Panc1 (cell line): Measurements from ENCODE around the gene PATJ. TPM values are rescaled to one million over a fixed set of nuclear protein-coding genes. Genes with fewer than 3 reads are reported as not detected.
"Not testable (repeated sequence)": the region's sequence is repeated elsewhere in the genome, so short reads cannot be mapped to it uniquely, and the experiment has no call there.

ENCODE experiments used
- ATAC-seq: fragments of 200-7000 bp; cut with Tn5 transposase; 2 replicates; pipeline ENCODE4 v1.9.1; 2020; ENCODE audit warnings: mild to moderate bottlenecking, moderate library complexity
- BruUV-seq: library from RNA; stranded (reverse); fragments of 400-500 nt; replicated peaks from 2 replicates; lab custom pipeline; 2021; lab: Mats Ljungman, UMichigan
- CTCF ChIA-PET: fragments of 300-600 bp; sonication (Branson Sonifier 250); formaldehyde crosslinking; loops from one replicate; lab custom pipeline; 2022; ENCODE audit warnings: antibody characterized with exemption; lab: Charles Lee
- POLR2A ChIA-PET: fragments of 300-600 bp; sonication (Branson Sonifier 250); formaldehyde crosslinking; loops from one replicate; lab custom pipeline; 2022; ENCODE audit warnings: antibody characterized with exemption; lab: Charles Lee
- DNase-seq: peaks from one replicate; pipeline ENCODE4 v3.0.0-alpha.2; 2010; ENCODE audit warnings: low read depth, low spot score
- H3K27ac ChIP-seq: 2 replicates; pipeline ENCODE4 v1.5.1; 2011; ENCODE audit warnings: mild to moderate bottlenecking, low read length, inconsistent platforms
- H3K27me3 ChIP-seq: fragments of 200-500 bp; sonication (Bioruptor generic); 2 replicates; pipeline ENCODE4 v1.6.0; 2014; ENCODE audit warnings: low read length, inconsistent platforms; ENCODE audit not compliant: control insufficient read depth, insufficient read depth
- H3K36me3 ChIP-seq: fragments of 200-500 bp; sonication (Bioruptor generic); 2 replicates; pipeline ENCODE4 v1.5.1; 2014; ENCODE audit warnings: inconsistent platforms, mild to moderate bottlenecking, low read length, moderate library complexity; ENCODE audit not compliant: control insufficient read depth, insufficient read depth
- H3K4me1 ChIP-seq: 2 replicates; pipeline ENCODE4 v1.5.1; 2011; ENCODE audit warnings: inconsistent platforms, mild to moderate bottlenecking, low read length, moderate library complexity; ENCODE audit not compliant: control insufficient read depth, insufficient read depth
- H3K4me3 ChIP-seq, 2 experiments: 2 replicates each; pipeline ENCODE4 v1.5.1; 2011 to 2012; ENCODE audit warnings: low read depth in 2 of 2, low read length in 2 of 2, mild to moderate bottlenecking in 2 of 2, inconsistent platforms in 1 of 2, moderate library complexity in 1 of 2
- H3K9me3 ChIP-seq: fragments of 200-500 bp; sonication (Bioruptor generic); 2 replicates; pipeline ENCODE4 v1.5.1; 2014; ENCODE audit warnings: low read depth, mild to moderate bottlenecking, inconsistent platforms, low read length, moderate library complexity; ENCODE audit not compliant: control insufficient read depth, insufficient read depth
- POLR2AphosphoS5 ChIP-seq: IDR thresholded peaks from 2 replicates; pipeline ENCODE4 v1.6.1; 2012; ENCODE audit warnings: mild to moderate bottlenecking, low read depth, low read length, moderate library complexity
- SIN3A ChIP-seq: IDR thresholded peaks from 2 replicates; pipeline ENCODE4 v1.6.1; 2012; ENCODE audit warnings: low read depth, mild to moderate bottlenecking, low read length, moderate library complexity, borderline replicate concordance; ENCODE audit not compliant: insufficient read depth
- TCF7L2 ChIP-seq: IDR thresholded peaks from 2 replicates; pipeline ENCODE4 v1.6.1; 2011; ENCODE audit warnings: mild to moderate bottlenecking, low read depth, low read length, inconsistent platforms
- in situ Hi-C: cut with HindIII; loops from 2 replicates; pipeline ENCODE4 v1.10.0; 2016; ENCODE audit warnings: low sequenced_read_pairs, low pct_unique_long_range_greater_than_20kb
- intact Hi-C: fragments of 100-400 bp; cut with micrococcal nuclease; formaldehyde crosslinking; loops from one replicate; pipeline ENCODE4 v1.10.0; 2022; ENCODE audit not compliant: unreplicated experiment
- total RNA-seq: library from RNA; stranded (reverse); gene quantifications from one replicate; pipeline ENCODE4 v1.2.1, GENCODE V29; 2021; ENCODE audit not compliant: unreplicated experiment
- TF ChIP-seq, protein P1 (sequence below): fragments of 450-650 bp; IDR thresholded peaks from 2 replicates; pipeline ENCODE4 v1.5.1; 2017; ENCODE audit warnings: mild to moderate bottlenecking
- TF ChIP-seq, protein P2 (sequence below), 2 experiments: IDR thresholded peaks; 2 replicates each; pipeline ENCODE4 v1.6.1; 2011 to 2012; ENCODE audit warnings: low read depth in 2 of 2, control low read depth in 1 of 2, low read length in 1 of 2, mild to moderate bottlenecking in 1 of 2, moderate library complexity in 1 of 2; ENCODE audit not compliant: insufficient read depth in 1 of 2

PATJ gene
- total RNA-seq, 1 experiment from 2014 or later, result 36.2 TPM

DNA sequence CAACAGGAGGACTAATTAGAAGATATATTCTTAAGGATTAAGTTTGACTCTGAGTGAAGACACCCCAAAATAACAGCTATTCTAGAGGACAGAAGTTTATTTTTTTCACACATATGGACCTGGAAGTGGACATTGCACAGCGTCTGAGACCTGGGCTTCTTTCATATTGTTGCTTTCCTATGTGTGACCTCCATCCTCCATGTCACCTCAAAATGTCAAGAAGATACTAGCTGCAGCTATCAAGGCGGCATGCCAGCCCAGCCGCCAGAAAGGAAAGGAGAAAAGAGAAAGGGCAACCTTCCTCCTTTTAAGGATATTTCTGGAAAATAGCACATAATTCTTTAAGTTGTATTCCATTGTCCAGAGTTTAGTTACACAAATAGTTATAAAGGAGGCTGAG, 220.4 kb downstream of the PATJ start:
- DNase-seq, result no peak
- no TSS peak for BruUV-seq
- TF ChIP-seq SIN3A (no peak), POLR2AphosphoS5 (no peak), TCF7L2 (no peak)
- TF ChIP-seq, protein P1, sequence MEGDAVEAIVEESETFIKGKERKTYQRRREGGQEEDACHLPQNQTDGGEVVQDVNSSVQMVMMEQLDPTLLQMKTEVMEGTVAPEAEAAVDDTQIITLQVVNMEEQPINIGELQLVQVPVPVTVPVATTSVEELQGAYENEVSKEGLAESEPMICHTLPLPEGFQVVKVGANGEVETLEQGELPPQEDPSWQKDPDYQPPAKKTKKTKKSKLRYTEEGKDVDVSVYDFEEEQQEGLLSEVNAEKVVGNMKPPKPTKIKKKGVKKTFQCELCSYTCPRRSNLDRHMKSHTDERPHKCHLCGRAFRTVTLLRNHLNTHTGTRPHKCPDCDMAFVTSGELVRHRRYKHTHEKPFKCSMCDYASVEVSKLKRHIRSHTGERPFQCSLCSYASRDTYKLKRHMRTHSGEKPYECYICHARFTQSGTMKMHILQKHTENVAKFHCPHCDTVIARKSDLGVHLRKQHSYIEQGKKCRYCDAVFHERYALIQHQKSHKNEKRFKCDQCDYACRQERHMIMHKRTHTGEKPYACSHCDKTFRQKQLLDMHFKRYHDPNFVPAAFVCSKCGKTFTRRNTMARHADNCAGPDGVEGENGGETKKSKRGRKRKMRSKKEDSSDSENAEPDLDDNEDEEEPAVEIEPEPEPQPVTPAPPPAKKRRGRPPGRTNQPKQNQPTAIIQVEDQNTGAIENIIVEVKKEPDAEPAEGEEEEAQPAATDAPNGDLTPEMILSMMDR, result no peak
- TF ChIP-seq, protein P2, sequence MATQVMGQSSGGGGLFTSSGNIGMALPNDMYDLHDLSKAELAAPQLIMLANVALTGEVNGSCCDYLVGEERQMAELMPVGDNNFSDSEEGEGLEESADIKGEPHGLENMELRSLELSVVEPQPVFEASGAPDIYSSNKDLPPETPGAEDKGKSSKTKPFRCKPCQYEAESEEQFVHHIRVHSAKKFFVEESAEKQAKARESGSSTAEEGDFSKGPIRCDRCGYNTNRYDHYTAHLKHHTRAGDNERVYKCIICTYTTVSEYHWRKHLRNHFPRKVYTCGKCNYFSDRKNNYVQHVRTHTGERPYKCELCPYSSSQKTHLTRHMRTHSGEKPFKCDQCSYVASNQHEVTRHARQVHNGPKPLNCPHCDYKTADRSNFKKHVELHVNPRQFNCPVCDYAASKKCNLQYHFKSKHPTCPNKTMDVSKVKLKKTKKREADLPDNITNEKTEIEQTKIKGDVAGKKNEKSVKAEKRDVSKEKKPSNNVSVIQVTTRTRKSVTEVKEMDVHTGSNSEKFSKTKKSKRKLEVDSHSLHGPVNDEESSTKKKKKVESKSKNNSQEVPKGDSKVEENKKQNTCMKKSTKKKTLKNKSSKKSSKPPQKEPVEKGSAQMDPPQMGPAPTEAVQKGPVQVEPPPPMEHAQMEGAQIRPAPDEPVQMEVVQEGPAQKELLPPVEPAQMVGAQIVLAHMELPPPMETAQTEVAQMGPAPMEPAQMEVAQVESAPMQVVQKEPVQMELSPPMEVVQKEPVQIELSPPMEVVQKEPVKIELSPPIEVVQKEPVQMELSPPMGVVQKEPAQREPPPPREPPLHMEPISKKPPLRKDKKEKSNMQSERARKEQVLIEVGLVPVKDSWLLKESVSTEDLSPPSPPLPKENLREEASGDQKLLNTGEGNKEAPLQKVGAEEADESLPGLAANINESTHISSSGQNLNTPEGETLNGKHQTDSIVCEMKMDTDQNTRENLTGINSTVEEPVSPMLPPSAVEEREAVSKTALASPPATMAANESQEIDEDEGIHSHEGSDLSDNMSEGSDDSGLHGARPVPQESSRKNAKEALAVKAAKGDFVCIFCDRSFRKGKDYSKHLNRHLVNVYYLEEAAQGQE (IDR thresholded peaks at IDR 0.05; ENCODE audit: insufficient read depth in 1 of 2, low read depth in 2 of 2, low read length in 1 of 2), result no peak

DNA sequence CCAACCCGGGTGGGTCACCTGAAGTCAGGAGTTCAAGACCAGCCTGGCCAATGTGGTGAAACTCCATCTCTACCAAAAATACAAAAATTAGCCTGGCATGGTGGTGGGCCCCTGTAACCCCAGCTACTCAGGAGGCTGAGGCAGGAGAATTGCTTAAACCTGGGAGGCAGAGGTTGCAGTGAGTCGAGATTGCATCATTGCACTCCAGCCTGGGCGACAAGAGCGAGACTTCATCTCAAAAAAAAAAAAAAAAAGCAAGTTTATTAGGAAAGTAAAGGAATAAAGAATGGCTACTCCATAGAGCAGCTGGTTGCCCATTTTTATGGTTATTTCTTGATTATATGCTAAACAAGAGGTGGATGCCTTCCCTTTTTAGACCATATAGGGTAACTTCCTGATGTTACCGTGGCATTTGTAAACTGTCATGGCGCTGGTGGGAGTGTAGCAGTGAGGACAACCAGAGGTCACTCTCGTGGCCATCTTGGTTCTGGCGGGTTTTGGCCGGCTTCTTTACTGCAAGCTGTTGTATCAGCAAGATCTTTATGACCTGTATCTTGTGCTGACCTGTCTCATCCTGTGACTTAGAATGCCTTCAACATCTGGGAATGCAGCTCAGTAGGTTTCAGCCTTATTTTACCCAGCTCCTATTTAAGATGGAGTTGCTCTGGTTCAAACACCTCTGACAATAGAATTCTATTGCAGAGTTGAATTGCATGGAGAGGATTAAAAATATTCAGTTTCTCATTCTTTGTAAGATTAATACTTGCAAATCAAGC, 224.4 kb downstream of the PATJ start:
- CTCF ChIA-PET, in situ Hi-C loops, DNase-seq, intact Hi-C loops, H3K4me1 ChIP-seq, ATAC-seq, BruUV-seq, H3K27ac ChIP-seq, H3K27me3 ChIP-seq, H3K36me3 ChIP-seq, H3K4me3 ChIP-seq, H3K9me3 ChIP-seq: not testable (repeated sequence)
- POLR2A ChIA-PET, result interaction anchor here (0.7 kb wide), 1 partner anchor 151 kb away, joined by 16 read pairs; no protein-coding TSS in a partner anchor

More for the DNA sequence above, 220.4 kb downstream of the PATJ start:
- ChIA-PET POLR2A (no interaction called here), CTCF (no interaction called here)
- Histone ChIP-seq H3K4me3 (no peak overlapping the region), H3K27me3 (no peaks in the 10 kb centered on the region), H3K27ac (no peak overlapping the region), H3K4me1 (no peaks in the 10 kb centered on the region), H3K36me3 (no peaks in the 10 kb centered on the region), H3K9me3 (no peaks in the 10 kb centered on the region)
- in situ Hi-C loops, result no loop called here
- ATAC-seq, result no peak
- intact Hi-C loops, result no loop called here

DNA sequence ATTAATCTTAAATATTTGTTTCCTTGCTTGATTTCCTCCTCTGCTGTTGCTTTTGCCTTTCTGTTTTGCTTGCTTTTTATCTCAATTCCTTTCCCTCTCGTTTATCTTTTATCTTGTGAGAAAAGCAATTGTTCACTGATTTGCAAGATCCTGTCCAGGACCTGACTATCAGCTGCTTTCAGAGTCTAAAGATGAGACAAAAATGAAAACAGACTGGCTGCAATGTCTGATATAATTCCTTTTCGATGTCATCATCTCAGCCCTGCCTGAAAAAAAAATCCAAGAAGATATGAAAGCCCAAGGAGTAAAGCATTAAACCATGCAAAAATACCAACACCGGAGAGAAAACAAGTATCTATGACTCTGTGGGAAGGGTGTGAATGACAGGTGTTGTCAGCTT, 225.5 kb downstream of the PATJ start:
- intact Hi-C loops, result no loop called here
- H3K4me1 ChIP-seq, result no peaks in the 10 kb centered on the region
- CTCF ChIA-PET, result no interaction called here
- no peaks in the 10 kb centered on the region for H3K27me3 ChIP-seq
- no peaks in the 10 kb centered on the region for H3K36me3 ChIP-seq
- no peak overlapping the region for H3K27ac ChIP-seq
- in situ Hi-C loops, result no loop called here
- POLR2A ChIA-PET, result no interaction called here
- no peak for TF ChIP-seq POLR2AphosphoS5
- TF ChIP-seq, protein P1, result no peak
- TF ChIP-seq, protein P2 (IDR thresholded peaks at IDR 0.05; ENCODE audit: insufficient read depth in 1 of 2, low read depth in 2 of 2, low read length in 1 of 2), result no peak
- TF ChIP-seq TCF7L2, result no peak
- no peak for TF ChIP-seq SIN3A
- ATAC-seq (no peak), DNase-seq (no peak)
- no peak overlapping the region for H3K4me3 ChIP-seq
- no peaks in the 10 kb centered on the region for H3K9me3 ChIP-seq
- no TSS peak for BruUV-seq
